NCI-H774 (cell line): ENCODE data around the gene PRKAR1B.
"Not testable (repeated sequence)": the region's sequence is repeated elsewhere in the genome, so short reads cannot be mapped to it uniquely, and the experiment has no call there.

Source experiments
- DNase-seq: peaks from one replicate; lab custom pipeline; 2025; lab: John Stamatoyannopoulos, UW

Gene PRKAR1B

GRCh38 chr7:621572-622285 lies 105.4 kb downstream of the PRKAR1B start:
- no peak for DNase-seq

GRCh38 chr7:620885-621284 lies 106.2 kb downstream of the PRKAR1B start:
- DNase-seq, result no peak

- no peak for DNase-seq
These were observed 107.0 kb downstream of the PRKAR1B start for GRCh38 chr7:620056-620455.

- DNase-seq, result no peak
These were observed 107.7 kb downstream of the PRKAR1B start for GRCh38 chr7:619368-619840.

- no peak for DNase-seq
These were observed 108.3 kb downstream of the PRKAR1B start for GRCh38 chr7:618539-619367.

- DNase-seq, result no peak
These were observed 109.2 kb downstream of the PRKAR1B start for GRCh38 chr7:617614-618538.

GRCh38 chr7:613442-614140 lies 113.5 kb downstream of the PRKAR1B start:
- no peak for DNase-seq

GRCh38 chr7:611837-612236 lies 115.2 kb downstream of the PRKAR1B start:
- DNase-seq, result not testable (repeated sequence)

GRCh38 chr7:611281-611810 lies 115.7 kb downstream of the PRKAR1B start:
- no peak for DNase-seq

GRCh38 chr7:610531-611280 lies 116.4 kb downstream of the PRKAR1B start:
- DNase-seq, result no peak

- no peak for DNase-seq
These were observed 116.9 kb downstream of the PRKAR1B start for GRCh38 chr7:610141-610530.

GRCh38 chr7:609365-609764 lies 117.7 kb downstream of the PRKAR1B start:
- no peak for DNase-seq

GRCh38 chr7:608954-609353 lies 118.1 kb downstream of the PRKAR1B start:
- DNase-seq, result no peak

GRCh38 chr7:608361-608760 lies 118.7 kb downstream of the PRKAR1B start:
- no peak for DNase-seq

GRCh38 chr7:607938-608337 lies 119.1 kb downstream of the PRKAR1B start:
- DNase-seq, result no peak

GRCh38 chr7:605661-606450 lies 121.2 kb downstream of the PRKAR1B start:
- DNase-seq, result no peak

- DNase-seq, result no peak
These were observed 122.1 kb downstream of the PRKAR1B start for GRCh38 chr7:604884-605531.

GRCh38 chr7:604001-604883 lies 122.8 kb downstream of the PRKAR1B start:
- DNase-seq, result no peak
